Ramos (cell line): ENCODE measurements around the gene IGF2BP3.

Experiments
- in situ Hi-C: fragments of 300-500 bp; cut with MboI; formaldehyde crosslinking; loops from one replicate; pipeline ENCODE4 v1.14.3; 2022; ENCODE audit warnings: low sequenced_read_pairs; ENCODE audit not compliant: unreplicated experiment

The IGF2BP3 gene

GRCh38 chr7:23279819-23280525 lies 190.3 kb downstream of the IGF2BP3 start:
- in situ Hi-C loops: loop anchor here (10.0 kb wide), 1 partner anchor 265 kb away; no protein-coding TSS in a partner anchor

- in situ Hi-C loops: loop anchor here (10.0 kb wide), 1 partner anchor 267 kb away; no protein-coding TSS in a partner anchor
These were observed 192.8 kb downstream of the IGF2BP3 start for GRCh38 chr7:23277359-23277989.

- in situ Hi-C loops: loop anchor here (10.0 kb wide), 1 partner anchor 268 kb away; no protein-coding TSS in a partner anchor
These were observed 193.3 kb downstream of the IGF2BP3 start for GRCh38 chr7:23276947-23277346.

- in situ Hi-C loops: loop anchor here (10.0 kb wide), 1 partner anchor 268 kb away; no protein-coding TSS in a partner anchor
These were observed 193.9 kb downstream of the IGF2BP3 start for GRCh38 chr7:23276376-23276775.

- in situ Hi-C loops: loop anchor here (10.0 kb wide), 1 partner anchor 269 kb away; no protein-coding TSS in a partner anchor
These were observed 194.4 kb downstream of the IGF2BP3 start for GRCh38 chr7:23275912-23276311.

- in situ Hi-C loops: loop anchor here (5.0 to 10.0 kb wide), 2 partner anchors 272 to 434 kb away; no protein-coding TSS in a partner anchor
These were observed 197.1 kb downstream of the IGF2BP3 start for GRCh38 chr7:23273141-23273599.

- in situ Hi-C loops: loop anchor here (5.0 to 10.0 kb wide), 2 partner anchors 273 to 435 kb away; no protein-coding TSS in a partner anchor
These were observed 198.0 kb downstream of the IGF2BP3 start for GRCh38 chr7:23272275-23272674.

GRCh38 chr7:23268746-23269145 lies 201.5 kb downstream of the IGF2BP3 start:
- in situ Hi-C loops: no loop called here

GRCh38 chr7:23268167-23268566 lies 202.1 kb downstream of the IGF2BP3 start:
- in situ Hi-C loops: no loop called here

GRCh38 chr7:23267357-23267756 lies 202.9 kb downstream of the IGF2BP3 start:
- in situ Hi-C loops: no loop called here

- in situ Hi-C loops: no loop called here
These were observed 203.4 kb downstream of the IGF2BP3 start for GRCh38 chr7:23266918-23267317.

- in situ Hi-C loops: no loop called here
These were observed 205.3 kb downstream of the IGF2BP3 start for GRCh38 chr7:23264916-23265458.

- in situ Hi-C loops: no loop called here
These were observed 208.3 kb downstream of the IGF2BP3 start for GRCh38 chr7:23261843-23262452.

- in situ Hi-C loops: no loop called here
These were observed 209.9 kb downstream of the IGF2BP3 start for GRCh38 chr7:23260371-23260770.
